GM19025 (cell line): Measurements from ENCODE around the gene MTHFD1L.
"Not testable (repeated sequence)": the region's sequence is repeated elsewhere in the genome, so short reads cannot be mapped to it uniquely, and the experiment has no call there.

ENCODE experiments used
- ATAC-seq: cut with Tn5 transposase; IDR thresholded peaks from one replicate; pipeline ENCODE4 v1.9.1; 2021; ENCODE audit warnings: mild to moderate bottlenecking, low read depth, moderate library complexity; ENCODE audit not compliant: unreplicated experiment

Gene MTHFD1L

GRCh38 chr6:151087055-151087454 is 221.6 kb downstream of the MTHFD1L start:
- ATAC-seq, result not testable (repeated sequence)

GRCh38 chr6:151087861-151088598 is 222.5 kb downstream of the MTHFD1L start:
- no peak for ATAC-seq

GRCh38 chr6:151088599-151088935 is 223.1 kb downstream of the MTHFD1L start:
- no peak for ATAC-seq

GRCh38 chr6:151088963-151089362 is 223.5 kb downstream of the MTHFD1L start:
- no peak for ATAC-seq

GRCh38 chr6:151089978-151090377 is 224.5 kb downstream of the MTHFD1L start:
- ATAC-seq, result no peak

- ATAC-seq, result no peak
These were observed 226.1 kb downstream of the MTHFD1L start for GRCh38 chr6:151091571-151091970.

GRCh38 chr6:151092591-151092990 is 227.1 kb downstream of the MTHFD1L start:
- ATAC-seq, result no peak

- no peak for ATAC-seq
These were observed 228.2 kb downstream of the MTHFD1L start for GRCh38 chr6:151093706-151094105.

GRCh38 chr6:151095538-151096254 is 230.2 kb downstream of the MTHFD1L start:
- no peak for ATAC-seq

- ATAC-seq, result no peak
These were observed 230.7 kb downstream of the MTHFD1L start for GRCh38 chr6:151096255-151096612.

- ATAC-seq, result no peak
These were observed 231.4 kb downstream of the MTHFD1L start for GRCh38 chr6:151096691-151097606.

GRCh38 chr6:151098166-151098565 is 232.7 kb downstream of the MTHFD1L start:
- ATAC-seq, result no peak

GRCh38 chr6:151100326-151100725 is 234.8 kb downstream of the MTHFD1L start:
- no peak for ATAC-seq

- ATAC-seq, result no peak
These were observed 235.8 kb downstream of the MTHFD1L start for GRCh38 chr6:151101161-151101815.

- no peak for ATAC-seq
These were observed 236.6 kb downstream of the MTHFD1L start for GRCh38 chr6:151101816-151102694.

GRCh38 chr6:151103266-151103665 is 237.8 kb downstream of the MTHFD1L start:
- ATAC-seq, result no peak

- no peak for ATAC-seq
These were observed 242.5 kb downstream of the MTHFD1L start for GRCh38 chr6:151107897-151108427.

- no peak for ATAC-seq
These were observed 243.0 kb downstream of the MTHFD1L start for GRCh38 chr6:151108548-151108947.

GRCh38 chr6:151109361-151109760 is 243.9 kb downstream of the MTHFD1L start:
- no peak for ATAC-seq
